Right ventricle myocardium inferior (tissue), 1 donor: ENCODE results near the gene SP100. TPM values are rescaled to one million over a fixed set of nuclear protein-coding genes. Genes with fewer than 3 reads are reported as not detected.
"Not testable (repeated sequence)": the region's sequence is repeated elsewhere in the genome, so short reads cannot be mapped to it uniquely, and the experiment has no call there.

ENCODE experiments used
- ATAC-seq: fragments of 200-7000 bp; cut with Tn5 transposase; one replicate; pipeline ENCODE4 v1.9.1; 2020; ENCODE audit warnings: mild to moderate bottlenecking, moderate library complexity
- DNase-seq: peaks from one replicate; pipeline ENCODE4 v3.0.0; 2021; ENCODE audit errors: missing footprints
- intact Hi-C: fragments of 100-400 bp; cut with DNase I; formaldehyde crosslinking; loops from one replicate; pipeline ENCODE4 v1.11.0; 2022
- total RNA-seq: library from RNA; stranded (reverse); fragmentation: NEBNext Ultra II Directional; extraction: Animal tissue kit (Norgen Biotek cat#: 25700); gene quantifications from one replicate; pipeline ENCODE4 v1.2.1, GENCODE V29; 2021
- donor health status: DM: no; HTN: yes; CAD: no; lungs with severe emphysema.

Gene SP100
- total RNA-seq, 1 donor from 2014 or later, result 50.2 TPM

DNA sequence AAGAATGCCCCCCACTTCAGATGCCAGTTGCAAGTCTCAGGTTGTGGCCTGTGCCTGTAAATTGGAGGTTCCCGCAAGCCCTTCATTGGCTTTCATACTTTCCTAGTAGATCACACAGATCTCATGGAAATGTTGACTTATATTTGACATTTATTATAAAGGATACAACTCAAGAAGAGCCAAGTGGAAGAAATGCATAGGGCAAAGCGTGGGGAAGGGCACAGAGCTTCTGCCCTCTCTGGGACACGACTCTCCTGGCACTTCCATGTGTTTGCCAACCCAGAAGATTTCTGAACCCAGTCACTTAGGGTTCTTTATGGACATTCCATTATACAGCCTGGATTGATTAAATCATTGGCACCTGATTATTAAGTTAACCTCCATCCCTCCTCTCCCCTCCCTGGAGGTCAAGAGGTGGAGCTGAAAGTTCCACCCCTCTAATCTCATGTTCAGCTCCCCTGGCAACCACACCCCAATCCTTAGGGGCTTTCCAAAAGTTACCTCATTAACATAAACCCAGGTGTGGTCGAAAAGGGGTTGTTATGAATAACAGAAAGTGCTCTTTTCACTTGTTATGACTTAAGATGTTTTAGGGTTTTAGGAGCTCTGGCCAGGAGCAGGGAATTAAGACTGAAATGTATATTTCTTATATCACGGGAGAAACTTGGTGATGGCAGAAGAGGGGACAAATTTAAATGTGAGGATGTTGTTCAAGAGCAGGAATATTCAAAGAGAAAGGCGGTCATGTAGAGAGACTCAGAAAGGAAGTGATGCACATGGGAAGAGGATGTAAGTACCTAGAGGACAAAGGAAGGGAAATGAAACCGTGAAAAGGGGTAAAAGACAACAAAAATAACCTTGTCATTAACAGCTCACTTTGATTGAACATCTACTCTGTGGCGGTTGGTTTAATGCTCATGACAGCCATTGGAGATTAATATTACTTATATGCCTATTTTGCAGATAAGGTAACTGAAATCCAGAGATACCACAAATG is 31.8 kb downstream of the SP100 start:
- ATAC-seq (no peak), DNase-seq (no peak)
- intact Hi-C loops, result no loop called here

DNA sequence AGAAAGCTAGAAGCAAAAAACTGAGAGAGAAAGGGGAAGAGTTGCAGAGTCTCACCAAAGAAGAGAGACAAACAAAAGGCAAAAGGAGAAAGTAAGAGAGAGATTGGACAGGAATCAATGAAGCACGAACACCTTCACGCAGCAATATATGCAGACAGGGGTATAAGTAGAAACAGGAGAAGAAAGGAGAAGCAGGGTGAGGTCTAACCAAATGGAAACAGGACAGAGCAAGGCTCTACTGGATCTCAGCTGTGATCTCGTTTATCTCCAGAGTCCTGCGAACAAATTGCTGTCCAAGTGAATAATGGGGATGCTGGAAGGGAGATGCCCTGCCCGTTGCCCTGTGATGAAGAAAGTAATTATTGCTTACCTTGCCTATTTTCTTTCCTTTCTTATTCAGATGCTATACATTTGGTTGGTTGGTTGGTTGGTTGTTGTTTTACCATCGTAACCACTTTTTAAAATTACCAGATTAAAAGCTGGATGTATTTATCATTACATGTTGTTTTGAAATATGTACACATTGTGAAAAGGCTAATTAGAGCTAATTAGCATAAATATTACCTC is 34.0 kb downstream of the SP100 start:
- no peak for DNase-seq
- intact Hi-C loops, result no loop called here
- no peak for ATAC-seq

DNA sequence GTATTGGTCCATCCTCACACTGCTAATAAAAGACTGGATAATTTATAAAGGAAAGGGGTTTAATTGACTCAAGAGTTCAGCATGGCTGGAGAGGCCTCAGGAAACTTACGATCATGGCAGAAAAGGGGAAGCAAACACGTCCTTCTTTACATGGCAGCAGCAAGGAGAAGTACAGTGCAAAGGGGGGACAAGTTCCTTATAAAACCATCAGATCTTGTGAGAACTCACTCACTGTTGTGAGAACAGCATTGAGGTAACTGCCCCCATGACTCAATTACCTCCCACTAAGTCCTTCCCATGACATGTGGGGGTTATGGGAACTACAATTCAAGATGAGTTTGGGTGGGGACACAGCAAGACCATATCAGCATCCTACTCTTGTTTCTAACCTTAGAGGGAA is 37.0 kb downstream of the SP100 start:
- no peak for ATAC-seq
- DNase-seq, result no peak
- intact Hi-C loops, result no loop called here

DNA sequence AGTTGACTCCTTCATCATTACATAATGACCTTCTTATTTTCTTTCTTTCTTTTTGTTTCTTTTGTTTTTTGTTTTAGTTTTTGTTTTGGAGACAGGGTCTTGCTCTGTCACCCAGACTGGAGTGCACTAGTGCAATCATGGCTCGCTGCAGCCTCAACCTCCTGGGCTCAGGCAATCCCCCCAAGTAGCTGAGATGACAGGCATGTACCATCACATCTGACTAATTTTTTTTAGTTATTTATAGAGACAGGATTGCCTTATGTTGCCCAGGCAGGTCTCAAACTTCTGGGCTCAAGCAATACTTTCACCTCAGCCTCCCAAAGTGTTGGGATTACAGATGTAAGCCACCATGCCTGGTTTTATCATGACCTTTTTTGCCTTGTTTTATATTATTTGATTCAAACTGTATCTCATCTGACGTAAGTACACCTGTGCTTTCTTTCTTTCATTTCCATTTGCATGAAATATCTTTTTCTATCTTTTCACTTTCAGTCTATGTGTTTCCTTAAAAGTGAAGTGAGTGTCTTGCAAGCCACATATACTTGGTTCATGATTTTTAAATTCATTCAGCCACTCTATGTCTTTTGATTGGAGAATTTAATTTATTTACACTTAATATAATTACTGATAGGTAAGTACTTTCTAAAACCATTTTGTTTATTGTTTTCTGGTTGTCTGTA is 39.1 kb downstream of the SP100 start:
- intact Hi-C loops, result no loop called here
- DNase-seq (no peak), ATAC-seq (no peak)

DNA sequence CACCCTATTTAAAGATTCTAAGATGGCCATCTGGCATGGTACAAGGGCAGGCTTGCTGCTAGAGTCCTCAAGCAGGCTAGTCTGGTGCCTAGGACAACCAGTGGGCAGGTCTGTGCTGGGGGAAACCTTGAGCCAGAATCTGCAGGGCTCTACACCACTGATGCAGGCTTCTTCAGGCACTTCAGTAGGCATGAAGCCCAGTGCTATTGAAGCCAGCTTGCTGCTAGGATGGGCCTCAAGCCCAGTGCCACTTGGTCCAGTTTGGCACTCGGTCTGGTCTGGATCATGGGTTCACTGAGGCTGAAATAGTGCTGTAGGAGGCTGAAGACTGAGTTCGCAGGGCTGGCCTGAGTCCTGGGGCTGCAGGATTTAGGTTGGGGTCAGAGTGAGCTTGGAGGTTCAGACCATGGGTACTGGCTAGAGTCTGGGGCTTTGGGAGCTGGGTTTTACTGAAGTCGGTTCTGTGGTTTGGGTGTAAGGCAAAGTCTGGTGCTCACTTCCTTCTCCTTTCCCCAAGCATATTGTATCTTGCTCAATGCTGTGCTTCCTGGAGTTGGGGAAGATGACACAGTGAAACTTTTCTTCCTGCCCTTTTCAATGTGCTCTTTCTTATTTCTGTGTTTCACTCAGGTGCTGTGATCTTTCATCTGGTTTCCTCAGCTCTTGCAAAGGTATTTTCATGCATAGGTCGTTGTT is 41.2 kb downstream of the SP100 start:
- ATAC-seq (peak; percentile 67), DNase-seq (no peak)
- intact Hi-C loops, result no loop called here

DNA sequence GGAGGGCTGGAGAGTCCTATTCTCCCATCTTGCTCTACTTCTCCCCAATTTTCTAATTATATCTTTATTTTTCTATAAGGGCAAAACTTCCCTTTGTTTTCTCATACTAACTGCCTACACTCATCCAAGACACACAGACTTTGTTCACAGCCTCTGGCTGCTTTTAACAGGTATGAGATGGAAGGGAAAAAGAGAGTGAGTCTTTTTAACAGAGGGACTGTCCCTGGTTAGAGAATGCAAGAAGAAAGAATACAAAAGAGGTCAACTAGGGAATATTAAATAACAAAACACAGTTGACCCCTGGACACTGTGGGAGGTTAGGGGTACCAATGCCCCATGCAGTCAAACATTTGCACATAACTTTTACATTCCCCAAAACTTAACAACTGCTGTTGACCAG is 41.8 kb downstream of the SP100 start:
- intact Hi-C loops, result no loop called here
- ATAC-seq (no peak), DNase-seq (no peak)

DNA sequence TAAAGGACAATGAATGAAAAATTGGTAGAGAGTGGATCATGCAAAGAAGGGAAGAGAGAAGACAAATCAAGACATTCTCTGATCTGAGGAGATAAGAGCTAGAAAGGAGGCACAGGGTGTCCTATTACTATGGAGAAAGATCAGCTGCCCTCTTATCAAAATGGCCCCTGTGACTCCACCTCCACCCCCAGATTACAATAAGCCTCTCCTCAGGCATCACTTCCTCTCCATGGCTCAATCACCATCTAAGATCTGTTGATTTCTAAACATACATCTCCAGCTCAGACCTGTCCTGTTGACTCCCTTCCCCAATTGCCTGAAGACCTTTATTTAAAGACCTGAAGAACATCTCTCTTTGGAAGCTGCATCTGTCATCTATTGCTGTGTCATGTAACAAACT is 43.2 kb downstream of the SP100 start:
- intact Hi-C loops, result no loop called here
- no peak for DNase-seq
- no peak for ATAC-seq

DNA sequence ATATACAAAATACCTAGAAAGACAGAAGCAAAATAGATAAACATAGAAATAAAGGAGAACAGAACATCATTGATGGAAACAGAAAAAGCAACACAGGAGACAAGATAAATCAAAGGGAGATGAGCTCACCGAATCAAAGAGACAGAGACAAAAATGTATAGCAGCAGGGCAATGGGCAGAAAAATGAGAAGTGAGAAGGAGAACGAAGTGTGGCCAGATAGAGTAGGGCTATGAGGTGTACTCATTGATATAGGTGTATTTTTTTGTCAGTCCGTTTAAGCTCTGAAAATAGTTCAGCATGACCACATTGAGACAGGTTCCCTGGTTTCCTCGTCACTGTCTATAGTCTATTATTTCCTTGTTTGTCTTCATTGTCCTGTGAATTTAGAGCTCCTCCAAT is 55.1 kb downstream of the SP100 start:
- intact Hi-C loops, result no loop called here
- DNase-seq, result no peak
- no peak for ATAC-seq

DNA sequence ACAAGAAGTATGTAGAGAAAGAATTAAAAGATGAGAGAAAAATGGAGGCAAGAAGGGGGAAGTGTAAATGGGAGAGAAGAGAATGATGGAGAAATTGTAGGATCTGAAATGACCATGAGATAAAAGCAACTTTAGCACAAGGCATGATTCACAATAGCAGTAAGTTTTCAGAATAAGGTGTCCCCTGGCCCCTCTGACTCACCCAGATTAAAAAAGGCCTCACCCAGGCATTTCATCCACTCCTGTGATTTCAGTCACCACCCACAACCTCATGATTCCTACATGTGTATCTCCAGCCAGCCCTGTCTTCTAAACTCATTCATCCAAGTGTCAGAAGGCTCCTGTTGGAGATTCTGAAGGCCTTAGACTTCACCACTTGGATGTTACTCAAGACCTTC is 56.6 kb downstream of the SP100 start:
- DNase-seq, result no peak
- no peak for ATAC-seq
- intact Hi-C loops, result no loop called here

DNA sequence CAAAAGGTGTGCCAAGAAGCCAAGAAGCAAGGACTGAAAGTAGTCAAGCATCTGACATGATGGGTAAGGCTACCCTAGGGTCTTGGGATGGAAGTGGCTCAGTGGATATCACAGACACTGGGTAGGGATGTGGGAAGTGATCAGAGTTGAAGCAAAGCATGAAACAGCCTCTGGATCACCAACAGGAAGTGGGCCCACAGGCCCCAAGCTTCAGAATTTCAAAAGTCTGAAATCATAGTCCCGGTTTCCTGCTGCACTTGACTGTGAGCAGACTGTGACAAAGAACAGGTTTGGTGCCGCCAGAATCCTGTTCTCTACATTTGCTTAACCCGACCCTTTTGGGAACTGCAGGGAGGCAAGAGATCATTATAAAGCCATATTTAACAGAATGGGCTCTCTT is 57.4 kb downstream of the SP100 start:
- DNase-seq (no peak), ATAC-seq (no peak)
- intact Hi-C loops, result no loop called here

DNA sequence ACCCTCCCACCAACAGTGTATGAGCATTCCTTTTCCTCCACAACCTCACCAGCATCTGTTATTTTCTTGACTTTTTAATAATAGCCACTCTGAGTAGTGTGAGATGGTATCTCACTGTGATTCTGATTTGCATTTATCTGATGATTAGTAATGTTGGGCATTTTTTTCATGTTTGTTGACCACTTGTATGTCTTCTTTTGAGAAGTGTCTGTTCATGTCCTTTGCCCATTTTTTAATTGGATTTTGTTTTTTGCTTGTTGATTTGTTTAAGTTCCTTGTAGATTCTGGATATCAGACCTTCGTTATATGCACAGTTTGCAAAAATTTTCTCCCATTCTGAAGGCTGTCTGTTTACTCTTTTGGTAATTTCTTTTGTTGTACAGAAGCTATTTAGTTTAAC is 59.1 kb downstream of the SP100 start:
- no peak for ATAC-seq
- DNase-seq, result no peak
- intact Hi-C loops, result no loop called here

DNA sequence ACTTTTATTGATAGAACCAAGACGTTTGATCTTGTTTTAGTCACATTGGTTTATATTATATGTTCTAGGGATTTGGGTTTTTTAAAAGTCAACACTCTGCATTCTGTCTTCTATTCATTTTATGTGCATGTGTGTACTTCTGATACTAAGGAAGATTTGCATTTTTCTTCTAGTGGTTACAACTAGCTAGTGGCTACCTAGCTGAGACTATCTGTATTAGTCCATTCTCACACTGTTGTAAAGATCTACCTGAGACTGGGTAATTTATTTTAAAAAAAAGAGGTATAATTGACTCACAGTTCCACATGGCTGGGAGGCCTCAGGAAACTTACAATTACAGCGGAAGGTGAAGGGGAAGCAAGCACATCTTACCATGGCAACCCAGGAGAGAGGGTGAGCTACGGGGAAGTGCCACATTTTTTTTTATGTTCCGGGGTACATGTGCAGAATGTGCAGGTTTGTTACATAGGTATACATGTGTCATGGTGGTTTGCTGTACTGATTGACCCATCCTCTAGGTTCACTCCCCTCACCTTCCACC is 69.9 kb downstream of the SP100 start:
- ATAC-seq, result no peak
- intact Hi-C loops, result no loop called here
- DNase-seq, result no peak

DNA sequence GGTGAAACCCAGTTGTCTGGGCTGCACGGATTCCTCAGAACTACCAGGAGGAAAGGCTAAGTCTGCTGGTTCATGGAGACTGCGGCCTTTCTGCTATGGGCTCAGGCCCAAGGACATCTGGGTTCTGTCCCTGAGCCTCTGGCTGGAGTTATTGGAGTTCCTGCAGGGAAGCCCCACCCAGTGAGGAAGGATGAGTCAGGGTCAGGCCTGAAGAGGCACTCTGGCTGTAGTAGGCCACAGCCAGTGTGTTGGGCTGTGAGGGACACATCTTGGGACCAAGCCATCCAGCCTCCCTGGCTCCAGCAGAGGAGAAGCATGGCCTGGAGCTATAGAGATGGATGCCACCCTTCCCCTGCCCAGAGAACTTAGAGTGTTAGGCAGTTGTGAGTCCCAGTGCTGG is 75.2 kb downstream of the SP100 start:
- DNase-seq, intact Hi-C loops, ATAC-seq: not testable (repeated sequence)

DNA sequence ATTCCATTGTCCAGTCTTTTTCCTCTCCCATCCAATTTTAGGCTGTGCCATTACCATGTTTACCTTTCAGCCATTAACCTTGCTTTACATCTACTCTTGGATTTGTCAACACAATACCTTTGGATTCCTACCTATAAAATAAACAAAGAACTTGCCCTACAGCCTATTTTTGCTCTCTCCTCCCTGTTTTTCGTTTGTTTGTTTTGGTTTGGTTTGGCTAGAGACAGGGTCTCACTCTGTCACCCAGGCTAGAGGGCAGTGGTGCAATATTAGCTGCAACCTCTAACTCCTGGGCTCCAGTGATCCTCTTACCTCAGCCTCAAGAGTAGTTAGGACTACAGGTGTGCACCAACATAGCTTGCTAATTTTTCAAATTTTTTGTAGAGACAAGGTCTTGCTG is 76.1 kb downstream of the SP100 start:
- DNase-seq, result no peak
- intact Hi-C loops, result no loop called here
- no peak for ATAC-seq

DNA sequence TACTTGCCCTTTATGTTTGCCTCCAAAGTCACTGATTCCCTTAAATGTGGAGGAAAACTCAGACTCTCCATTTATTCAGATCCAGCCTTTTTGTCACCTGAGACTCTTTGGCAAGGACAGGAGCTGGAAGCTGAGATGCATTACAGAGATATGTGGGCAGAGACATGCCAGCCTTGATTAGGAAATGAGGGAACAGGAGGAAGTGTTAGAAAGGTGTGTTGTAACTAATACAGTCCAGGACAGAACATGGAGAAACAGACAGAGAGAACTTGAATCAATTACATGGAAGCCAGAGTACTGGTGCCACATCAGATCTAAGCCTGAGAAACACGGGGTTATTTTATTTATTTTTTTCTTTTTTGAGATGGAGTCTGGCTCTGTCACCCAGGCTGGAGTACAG is 79.0 kb downstream of the SP100 start:
- intact Hi-C loops, result no loop called here
- no peak for ATAC-seq
- no peak for DNase-seq

DNA sequence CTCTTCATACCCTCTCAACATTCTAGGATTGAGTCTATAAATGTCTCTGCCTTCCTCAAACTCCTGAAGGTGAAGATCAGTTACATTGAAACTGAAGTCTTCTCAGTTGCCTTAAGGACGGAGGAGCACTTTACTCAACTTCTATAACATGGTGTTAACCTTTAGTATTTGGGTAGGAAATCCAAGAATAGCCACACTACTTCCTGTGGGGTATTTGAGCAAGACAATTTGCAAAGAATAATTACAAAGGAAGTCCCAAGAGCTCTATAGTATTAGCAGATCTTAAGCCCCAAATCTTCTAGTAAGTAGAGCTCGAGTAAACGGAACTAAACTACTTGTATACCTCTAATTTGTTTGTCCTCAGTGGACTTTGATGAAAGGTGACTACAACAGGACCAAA is 80.9 kb downstream of the SP100 start:
- DNase-seq, result no peak
- intact Hi-C loops, result no loop called here
- no peak for ATAC-seq

DNA sequence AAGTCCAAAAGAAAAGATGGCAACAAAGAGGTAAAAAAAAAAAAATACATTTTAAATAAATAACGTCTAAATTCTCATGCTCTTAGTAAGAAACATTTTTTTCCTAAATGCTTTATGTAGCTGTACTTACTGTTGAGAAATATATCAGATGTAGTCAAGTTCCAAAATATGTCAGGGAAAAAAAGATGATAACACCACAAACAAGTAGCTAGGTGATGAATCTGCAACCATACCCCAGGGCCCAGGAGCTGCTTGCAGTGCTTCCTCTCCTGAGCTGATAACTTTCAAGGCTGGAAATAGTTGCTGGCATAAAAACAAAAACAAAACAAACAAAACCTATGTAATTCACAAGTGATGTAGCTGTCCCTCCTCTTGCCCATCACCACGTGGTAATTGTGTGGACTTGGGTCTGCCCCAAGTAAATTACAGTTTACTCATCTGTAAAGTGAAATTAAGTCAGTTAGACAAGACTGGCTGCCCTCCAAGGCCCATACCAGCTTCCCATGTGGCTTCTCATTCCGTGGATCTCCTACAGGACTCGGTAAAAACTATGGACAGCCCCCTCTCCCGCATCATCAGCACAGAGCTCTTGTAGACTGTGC is 82.6 kb downstream of the SP100 start:
- intact Hi-C loops, result no loop called here
- no peak for ATAC-seq
- no peak for DNase-seq

DNA sequence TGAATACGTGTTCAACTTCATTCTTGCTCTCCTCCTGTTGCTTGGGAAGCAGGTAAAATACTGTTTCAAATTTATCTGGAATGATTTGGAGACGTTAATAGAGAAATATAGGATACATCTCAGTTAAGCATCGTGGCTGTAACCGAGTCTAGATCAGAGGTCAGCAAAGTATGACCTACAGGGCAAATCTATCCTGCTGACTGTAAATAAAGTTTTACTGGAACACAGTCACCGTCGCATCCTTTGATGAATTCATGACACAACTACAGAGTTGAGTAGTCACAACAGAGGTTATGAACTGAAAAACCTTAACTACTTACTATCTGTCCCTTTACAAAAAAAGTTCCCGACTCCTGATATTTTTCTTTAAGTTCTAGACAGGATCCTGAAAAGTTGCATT is 86.6 kb downstream of the SP100 start:
- ATAC-seq, result no peak
- intact Hi-C loops, result no loop called here
- DNase-seq, result no peak

DNA sequence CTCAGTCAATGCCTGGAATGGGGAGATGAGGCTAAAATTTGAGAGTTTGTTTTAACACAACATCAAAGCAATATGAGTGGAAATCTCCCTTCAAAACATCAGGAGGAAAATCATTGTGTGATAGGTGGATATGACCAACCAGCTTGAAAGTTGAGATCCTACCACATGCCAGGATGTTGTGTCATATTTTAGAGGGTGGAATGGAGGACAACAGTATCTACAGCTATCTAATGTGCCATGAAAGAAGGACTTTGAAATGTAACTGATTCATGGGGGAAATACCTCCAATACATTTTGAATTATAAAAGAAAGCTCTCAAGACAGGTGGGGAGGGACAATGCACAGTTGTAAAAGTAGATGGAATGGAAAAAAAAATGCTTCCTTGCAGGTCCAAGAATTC is 87.8 kb downstream of the SP100 start:
- intact Hi-C loops, result no loop called here

More for the DNA sequence above, 87.8 kb downstream of the SP100 start:
- DNase-seq (no peak), ATAC-seq (no peak)
